HG02885 (cell line): ENCODE measurements around the gene RPL9.
"Not testable (repeated sequence)": the region's sequence is repeated elsewhere in the genome, so short reads cannot be mapped to it uniquely, and the experiment has no call there.

Experiments used
- ATAC-seq: cut with Tn5 transposase; IDR thresholded peaks from one replicate; pipeline ENCODE4 v1.9.1; 2021; ENCODE audit warnings: mild to moderate bottlenecking; ENCODE audit not compliant: unreplicated experiment, poor library complexity

The RPL9 gene

GRCh38 chr4:39458505-39459300, at the start of gene RPL9, which contains the start of gene LIAS:
RPL9 (minus strand) TSS chr4:39458922; CDS start chr4:39458439, 483 bp downstream.
LIAS (plus strand) TSS chr4:39459056; CDS start chr4:39459118, 62 bp downstream.
- peak; percentile 87 for ATAC-seq

- ATAC-seq, result no peak
Measured at GRCh38 chr4:39505581-39505980, 46.9 kb upstream of the RPL9 start.

- ATAC-seq, result no peak
Measured at GRCh38 chr4:39504538-39504937, 45.8 kb upstream of the RPL9 start.

- not testable (repeated sequence) for ATAC-seq
Measured at GRCh38 chr4:39502664-39503035, 43.9 kb upstream of the RPL9 start.

- no peak for ATAC-seq
Measured at GRCh38 chr4:39502019-39502663, 43.4 kb upstream of the RPL9 start.

GRCh38 chr4:39498727-39499020, 40.0 kb upstream of the RPL9 start:
- ATAC-seq, result no peak

GRCh38 chr4:39497909-39498726, 39.4 kb upstream of the RPL9 start:
- ATAC-seq, result no peak

GRCh38 chr4:39495446-39496213, 36.9 kb upstream of the RPL9 start:
- ATAC-seq, result no peak

- no peak for ATAC-seq
Measured at GRCh38 chr4:39494354-39494753, 35.6 kb upstream of the RPL9 start.

- ATAC-seq, result no peak
Measured at GRCh38 chr4:39490322-39490721, 31.6 kb upstream of the RPL9 start.

GRCh38 chr4:39486221-39486804, 27.6 kb upstream of the RPL9 start:
- no peak for ATAC-seq

- no peak for ATAC-seq
Measured at GRCh38 chr4:39484582-39485272, 26.0 kb upstream of the RPL9 start.

- ATAC-seq, result no peak
Measured at GRCh38 chr4:39480902-39481695, 22.4 kb upstream of the RPL9 start.

- ATAC-seq, result no peak
Measured at GRCh38 chr4:39480251-39480650, 21.5 kb upstream of the RPL9 start.

GRCh38 chr4:39476187-39476895, 17.6 kb upstream of the RPL9 start:
- no peak for ATAC-seq

- no peak for ATAC-seq
Measured at GRCh38 chr4:39472396-39472795, 13.7 kb upstream of the RPL9 start.

GRCh38 chr4:39470402-39470801, 11.7 kb upstream of the RPL9 start:
- ATAC-seq, result no peak

- peak; percentile 81 for ATAC-seq
Measured at GRCh38 chr4:39469429-39470077, 10.8 kb upstream of the RPL9 start.
